ENCODE results near the gene RDH14.

GRCh38 chr2:18536100-18536499, 24.4 kb downstream of the RDH14 start:
- TF ChIP-seq CTCF (IDR thresholded peaks at IDR 0.05): no peak
- TF ChIP-seq POLR2A (IDR thresholded peaks at IDR 0.05): no peak

Data from testis (tissue), 2 donors.